Suprapubic skin (tissue), 4 donors: ENCODE measurements around the gene PRKACB.

ENCODE experiments used
- CTCF ChIP-seq, 2 donors: fragments of 200-600 bp in 1 of 2; fragments of 450-650 bp in 1 of 2; sonication (generic) in 1 of 2; IDR thresholded peaks; one replicate each; pipeline ENCODE4 v1.5.1; 2016 to 2019; ENCODE audit warnings: antibody characterized with exemption in 2 of 2, mild to moderate bottlenecking in 1 of 2, moderate library complexity in 1 of 2
- EP300 ChIP-seq: sonication (generic); formaldehyde crosslinking; IDR thresholded peaks from one replicate; pipeline ENCODE4 v1.6.1; 2017; ENCODE audit warnings: antibody characterized with exemption
- POLR2A ChIP-seq, 2 donors: fragments of 450-650 bp; IDR thresholded peaks; one replicate each; pipeline ENCODE4 v1.6.1; 2017; ENCODE audit warnings: antibody characterized with exemption in 2 of 2, mild to moderate bottlenecking in 2 of 2, moderate library complexity in 2 of 2
- POLR2AphosphoS5 ChIP-seq, 3 donors: sonication (generic); formaldehyde crosslinking; IDR thresholded peaks; one replicate each; pipeline ENCODE4 v1.6.1; 2017; ENCODE audit warnings: antibody characterized with exemption in 3 of 3

- no peak for TF ChIP-seq CTCF (IDR thresholded peaks at IDR 0.05)
- no peak for TF ChIP-seq EP300
- no peak for TF ChIP-seq POLR2A (IDR thresholded peaks at IDR 0.05)
- TF ChIP-seq POLR2AphosphoS5 (IDR thresholded peaks at IDR 0.05) = no peak
Observed at GRCh38 chr1:84192681-84193080, 48.6 kb downstream of the PRKACB start.
